EL (cell line): ENCODE results near the gene SYT13.

Experiments used
- DNase-seq: peaks from one replicate; pipeline ENCODE4 v3.0.0-alpha.2; 2016

The SYT13 gene

GRCh38 chr11:45285930-45286632, at the start of gene SYT13:
Gene SYT13 (minus strand): TSS chr11:45286341. CDS start chr11:45286207, 134 bp downstream.
- no peak for DNase-seq

- DNase-seq, result no peak
Observed at GRCh38 chr11:45335434-45335833, 49.3 kb upstream of the SYT13 start.

GRCh38 chr11:45334836-45335235, 48.7 kb upstream of the SYT13 start:
- no peak for DNase-seq

GRCh38 chr11:45334410-45334809, 48.3 kb upstream of the SYT13 start:
- DNase-seq, result no peak

GRCh38 chr11:45333001-45333971, 47.1 kb upstream of the SYT13 start:
- DNase-seq, result peak; percentile 63

GRCh38 chr11:45332276-45332934, 46.3 kb upstream of the SYT13 start:
- DNase-seq, result peak; percentile 36

GRCh38 chr11:45331839-45332238, 45.7 kb upstream of the SYT13 start:
- no peak for DNase-seq

GRCh38 chr11:45328726-45329125, 42.6 kb upstream of the SYT13 start:
- DNase-seq, result no peak

GRCh38 chr11:45324459-45324858, 38.3 kb upstream of the SYT13 start:
- no peak for DNase-seq

GRCh38 chr11:45323601-45324249, 37.6 kb upstream of the SYT13 start:
- no peak for DNase-seq

- DNase-seq, result no peak
Observed at GRCh38 chr11:45322891-45323600, 36.9 kb upstream of the SYT13 start.

- no peak for DNase-seq
Observed at GRCh38 chr11:45322111-45322705, 36.1 kb upstream of the SYT13 start.

- DNase-seq, result no peak
Observed at GRCh38 chr11:45321669-45322068, 35.5 kb upstream of the SYT13 start.

- no peak for DNase-seq
Observed at GRCh38 chr11:45321031-45321595, 35.0 kb upstream of the SYT13 start.

- DNase-seq, result no peak
Observed at GRCh38 chr11:45320371-45320770, 34.2 kb upstream of the SYT13 start.

GRCh38 chr11:45319077-45319476, 32.9 kb upstream of the SYT13 start:
- no peak for DNase-seq

GRCh38 chr11:45318516-45318915, 32.4 kb upstream of the SYT13 start:
- no peak for DNase-seq

GRCh38 chr11:45316258-45316657, 30.1 kb upstream of the SYT13 start:
- DNase-seq, result no peak

- DNase-seq, result no peak
Observed at GRCh38 chr11:45314900-45315299, 28.8 kb upstream of the SYT13 start.

GRCh38 chr11:45313171-45313865, 27.2 kb upstream of the SYT13 start:
- DNase-seq, result no peak
